ENCODE measurements around the gene EPM2A.

Gene EPM2A

GRCh38 chr6:145670311-145670710 is 65.0 kb downstream of the EPM2A start:
- no peak for DNase-seq

DNA sequence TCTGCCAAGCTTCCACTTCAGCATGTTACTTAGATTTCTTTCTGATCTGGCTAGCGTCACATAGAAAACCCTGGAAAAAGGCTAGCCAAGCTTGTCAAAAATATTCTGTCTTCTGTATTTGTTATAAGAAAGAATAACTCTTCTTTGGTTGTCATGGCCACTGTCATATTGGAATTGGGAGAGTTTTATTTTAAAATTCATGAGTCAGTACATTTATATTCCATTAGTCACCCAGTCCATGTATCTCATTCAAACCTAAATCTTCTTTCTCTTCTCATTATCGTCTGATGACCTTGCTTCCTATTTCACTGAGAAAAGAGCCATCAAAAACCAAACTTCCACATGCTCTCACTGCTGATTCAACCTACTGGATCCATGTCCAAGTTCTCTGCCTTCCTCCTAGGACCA is 65.7 kb downstream of the EPM2A start:
- DNase-seq: no peak

DNA sequence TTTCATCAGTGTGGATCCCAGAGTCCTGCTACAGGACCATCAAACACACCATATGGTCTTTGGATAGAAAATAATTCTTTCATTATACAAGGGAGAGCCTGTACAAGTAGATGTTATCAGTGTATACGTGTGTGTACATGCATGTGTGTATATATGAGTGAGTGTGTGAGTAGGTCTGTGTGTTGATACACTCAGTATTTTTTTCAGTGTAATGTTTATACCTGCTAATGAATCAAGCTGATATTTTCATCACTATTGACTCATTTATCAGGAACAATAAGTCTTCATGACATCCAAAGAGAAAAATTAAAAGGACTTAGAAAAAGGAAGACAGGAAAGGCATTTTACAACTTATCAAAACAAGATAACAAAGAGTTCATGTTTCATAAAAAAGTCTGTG is 66.5 kb downstream of the EPM2A start:
- DNase-seq: no peak

- no peak for DNase-seq
Measured at GRCh38 chr6:145660676-145661075, 74.6 kb downstream of the EPM2A start.

GRCh38 chr6:145656128-145656527 is 79.2 kb downstream of the EPM2A start:
- DNase-seq: no peak

DNA sequence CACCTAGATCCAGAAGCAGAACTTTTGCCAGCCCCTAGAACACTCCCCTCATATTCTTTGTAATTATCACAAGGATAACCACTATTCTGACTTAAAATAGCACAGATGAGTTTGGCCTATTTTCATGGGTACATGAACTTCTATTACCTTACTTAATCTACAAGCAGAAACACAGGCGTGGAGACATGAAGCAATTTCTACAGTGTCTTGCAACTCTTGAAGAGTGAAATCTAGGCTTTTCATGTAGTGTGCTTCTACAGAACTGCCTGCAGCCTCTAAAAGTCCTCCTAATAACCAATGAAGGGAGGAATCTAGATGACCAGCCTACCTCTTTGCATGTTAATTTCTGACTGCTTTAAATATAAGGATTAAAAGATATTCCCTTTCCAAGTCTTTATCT is 82.7 kb downstream of the EPM2A start:
- no peak for DNase-seq

DNA sequence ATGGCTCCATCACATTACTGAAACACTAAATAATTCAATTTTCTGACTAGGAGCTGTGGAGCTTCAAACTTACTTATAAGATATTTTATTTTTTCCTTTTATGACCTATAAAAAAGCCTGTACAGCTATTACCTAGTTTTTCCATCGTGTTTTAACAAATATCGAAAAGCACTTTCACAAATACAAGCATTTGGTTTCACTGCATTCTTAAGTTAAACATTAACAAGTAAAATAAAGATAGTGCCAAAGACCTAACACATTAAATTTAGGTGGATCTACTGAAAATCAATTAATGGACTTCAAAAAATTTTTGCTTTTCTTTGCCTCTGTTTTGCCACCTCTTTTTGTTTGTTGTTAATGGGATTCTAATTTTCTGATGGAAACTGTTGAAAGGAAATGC is 83.3 kb downstream of the EPM2A start:
- DNase-seq: no peak

- no peak for DNase-seq
Measured at GRCh38 chr6:145648149-145648548, 87.2 kb downstream of the EPM2A start.

DNA sequence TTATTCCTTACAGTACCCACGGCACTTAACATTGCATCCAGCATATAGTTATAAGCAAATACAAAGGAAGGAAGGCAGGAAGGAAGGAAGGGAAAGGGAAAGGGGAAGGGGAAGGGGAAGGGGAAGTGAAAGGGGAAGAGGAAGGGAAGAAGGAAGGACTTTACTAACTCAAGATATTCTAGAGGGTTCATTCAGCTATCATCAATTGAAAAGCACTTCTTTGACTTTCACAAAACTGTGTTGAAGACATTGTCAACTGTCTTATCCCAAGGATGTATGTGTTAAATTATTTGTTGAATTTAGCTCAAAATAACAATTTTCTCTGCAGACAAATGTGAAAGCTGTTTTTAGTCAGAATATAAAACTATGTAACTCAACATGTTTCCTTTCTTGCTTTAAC is 87.7 kb downstream of the EPM2A start:
- DNase-seq: no peak

GRCh38 chr6:145643760-145644159 is 91.6 kb downstream of the EPM2A start:
- DNase-seq: no peak

DNA sequence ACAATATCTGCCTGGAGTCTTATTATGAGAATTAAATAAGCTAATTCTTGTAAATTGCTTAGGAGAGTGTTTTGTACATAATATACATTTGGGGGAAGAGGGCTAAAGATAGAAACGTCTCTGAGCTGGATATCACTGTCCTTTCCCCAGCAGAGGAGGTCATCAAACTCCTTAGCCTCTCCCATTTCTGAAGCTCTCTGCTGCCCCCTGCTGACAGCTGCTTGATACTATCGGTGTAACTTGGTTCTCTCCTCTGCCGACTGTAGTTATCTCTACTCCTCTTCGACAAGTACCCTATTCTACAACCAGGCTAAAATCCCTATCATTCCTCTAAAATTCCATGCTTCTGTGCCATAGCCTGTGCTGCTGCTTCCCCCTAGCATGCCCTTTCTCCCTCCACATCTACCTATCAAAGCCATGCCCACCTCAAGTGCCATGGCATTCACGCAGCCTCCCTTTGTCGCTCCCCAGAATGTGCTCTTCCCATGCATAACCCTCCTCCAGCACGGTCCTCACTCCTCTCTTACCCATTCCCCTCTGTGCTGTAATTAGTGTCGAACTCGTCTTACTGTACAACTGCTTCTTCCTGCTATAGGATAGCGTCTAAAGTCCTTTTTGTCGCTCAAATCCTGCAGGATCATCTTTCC is 101.2 kb downstream of the EPM2A start:
- DNase-seq: peak; percentile 75 to 81

DNA sequence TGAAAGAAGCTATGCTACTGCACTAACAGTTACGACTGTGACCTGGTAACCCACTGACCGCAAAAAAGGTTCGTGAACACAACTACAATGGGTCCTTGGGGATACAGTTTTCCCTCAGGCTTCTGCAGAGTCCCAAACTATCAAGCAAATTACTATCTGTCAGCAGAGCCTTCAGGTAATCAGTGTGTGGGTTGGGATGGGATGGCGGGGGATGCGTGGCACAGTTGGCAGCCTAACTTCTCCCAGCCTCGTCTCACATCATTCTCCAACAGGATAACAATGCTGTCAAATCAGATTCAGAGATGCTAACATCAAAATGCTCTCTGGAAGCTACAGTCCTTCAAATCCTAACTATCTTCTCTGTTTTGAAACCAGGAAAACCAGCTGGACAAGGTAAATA is 102.3 kb downstream of the EPM2A start:
- DNase-seq: no peak

DNA sequence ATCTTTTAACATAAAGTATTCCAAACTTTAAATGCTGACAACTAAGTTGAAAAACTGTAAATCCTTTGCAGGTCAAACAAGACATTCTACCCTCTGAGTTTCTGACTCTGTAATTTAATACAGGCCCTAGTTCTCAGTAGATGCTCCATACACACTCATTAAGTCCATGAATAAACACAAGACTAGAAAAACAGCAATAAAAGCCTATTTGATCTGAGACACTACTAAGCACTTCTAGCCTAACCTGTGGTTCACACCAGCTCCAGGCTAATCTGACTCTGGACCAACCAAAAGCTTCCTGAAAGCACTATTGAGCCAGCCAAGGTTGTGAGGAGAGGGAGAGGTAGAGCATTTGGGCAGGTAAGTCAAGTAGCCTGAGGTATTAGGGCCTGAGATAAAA is 103.9 kb downstream of the EPM2A start:
- DNase-seq: no peak

GRCh38 chr6:145630598-145630997 is 104.7 kb downstream of the EPM2A start:
- no peak for DNase-seq

- DNase-seq: no peak
Measured at GRCh38 chr6:145629478-145629877, 105.8 kb downstream of the EPM2A start.

- no peak for DNase-seq
Measured at GRCh38 chr6:145627451-145627850, 107.9 kb downstream of the EPM2A start.

DNA sequence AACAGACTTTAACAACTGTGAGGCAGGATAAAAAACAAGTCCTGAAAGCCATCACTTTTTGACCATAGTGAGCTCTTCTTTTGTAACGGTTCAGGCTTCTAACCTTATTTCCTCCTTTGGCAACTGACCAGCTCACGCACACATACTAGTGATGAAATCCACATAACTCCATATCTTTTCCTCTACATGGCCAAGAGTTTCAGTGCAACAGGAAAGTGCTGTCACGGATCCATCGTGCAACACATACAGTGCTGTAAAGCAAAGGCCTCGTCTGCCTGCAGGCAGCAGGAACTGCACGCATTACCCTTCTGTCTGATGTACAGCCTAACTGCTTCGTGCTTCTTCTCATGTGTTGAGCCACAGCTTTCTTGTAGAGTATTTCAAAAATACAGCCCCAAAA is 108.5 kb downstream of the EPM2A start:
- DNase-seq: no peak

DNA sequence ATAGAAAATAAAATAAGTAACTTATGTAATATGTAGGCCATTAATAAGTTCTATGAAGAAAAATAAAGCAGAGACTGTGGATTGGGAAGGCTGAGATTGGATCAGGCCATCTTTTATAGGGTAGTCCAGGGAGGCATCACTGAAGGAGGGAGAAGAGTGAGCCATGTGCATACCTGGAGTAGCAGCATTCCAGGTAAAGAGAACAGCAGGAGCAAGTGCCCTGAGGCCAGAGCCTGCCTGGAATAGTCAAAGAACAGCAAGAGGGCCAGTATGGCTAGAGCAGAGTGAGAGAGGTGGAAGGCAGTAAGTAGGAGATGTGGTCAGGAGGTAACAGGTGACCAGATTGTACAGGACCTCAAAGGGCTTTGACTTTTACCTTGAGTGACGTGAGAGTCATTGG is 112.1 kb downstream of the EPM2A start:
- no peak for DNase-seq

DNA sequence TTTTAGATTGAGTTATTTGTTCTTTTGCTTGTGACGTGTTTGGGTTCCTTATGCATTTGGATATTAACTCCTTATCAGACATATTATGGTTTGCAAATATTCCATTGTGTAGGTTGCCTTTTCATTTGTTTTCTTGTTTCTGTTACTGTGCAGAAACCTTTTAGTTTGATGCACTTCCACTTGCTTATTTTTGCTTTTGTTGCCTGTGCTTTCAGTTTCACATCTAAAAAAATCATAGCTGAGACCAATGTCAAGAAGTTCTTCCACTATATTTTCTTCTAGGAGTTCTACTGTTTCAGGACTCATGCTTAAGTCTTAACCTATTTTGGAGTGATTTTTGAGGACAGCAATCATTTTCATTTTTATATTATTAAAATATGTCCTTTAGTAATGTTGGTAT is 113.5 kb downstream of the EPM2A start:
- DNase-seq: no peak

DNA sequence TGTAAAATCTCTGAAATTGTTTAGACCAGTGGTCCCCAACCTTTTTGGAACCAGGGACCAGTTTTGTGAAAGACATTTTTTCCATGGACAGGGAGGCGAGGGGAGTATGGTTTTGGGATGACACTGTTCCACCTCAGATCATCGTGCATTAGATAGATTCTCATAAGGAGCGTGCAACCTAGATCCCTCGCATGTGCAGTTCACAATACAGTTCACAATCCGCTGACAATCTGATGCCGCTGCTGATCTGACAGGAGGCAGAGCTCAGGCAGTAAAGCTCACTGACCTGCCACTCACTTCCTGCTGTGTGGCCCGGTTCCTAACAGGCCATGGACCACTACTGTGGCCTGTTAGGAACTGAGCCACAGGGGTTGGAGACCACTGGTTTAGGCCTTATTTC is 115.2 kb downstream of the EPM2A start:
- DNase-seq: no peak

GRCh38 chr6:145609521-145609920 is 125.8 kb downstream of the EPM2A start:
- no peak for DNase-seq

- no peak for DNase-seq
Measured at GRCh38 chr6:145608850-145609249, 126.5 kb downstream of the EPM2A start.

- no peak for DNase-seq
Measured at GRCh38 chr6:145603991-145604390, 131.3 kb downstream of the EPM2A start.

DNA sequence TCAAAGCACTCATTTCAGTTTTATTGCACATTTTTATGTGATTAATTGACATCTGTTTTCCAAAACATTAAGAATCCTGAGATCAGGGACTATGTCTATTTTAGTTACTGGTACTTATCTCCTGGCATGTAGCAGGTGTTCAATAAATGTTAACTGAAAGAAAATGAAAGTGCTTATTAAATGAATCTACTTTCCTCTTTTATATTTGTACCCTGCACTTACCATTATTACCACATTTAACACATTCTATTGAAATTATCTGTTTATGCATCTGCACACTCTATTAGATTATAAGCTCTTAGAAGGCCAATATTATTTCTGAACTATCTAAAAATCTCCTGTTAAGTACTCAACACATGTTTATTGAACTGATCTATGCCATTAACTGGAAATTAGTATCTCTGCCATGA is 131.9 kb downstream of the EPM2A start:
- DNase-seq: no peak

DNA sequence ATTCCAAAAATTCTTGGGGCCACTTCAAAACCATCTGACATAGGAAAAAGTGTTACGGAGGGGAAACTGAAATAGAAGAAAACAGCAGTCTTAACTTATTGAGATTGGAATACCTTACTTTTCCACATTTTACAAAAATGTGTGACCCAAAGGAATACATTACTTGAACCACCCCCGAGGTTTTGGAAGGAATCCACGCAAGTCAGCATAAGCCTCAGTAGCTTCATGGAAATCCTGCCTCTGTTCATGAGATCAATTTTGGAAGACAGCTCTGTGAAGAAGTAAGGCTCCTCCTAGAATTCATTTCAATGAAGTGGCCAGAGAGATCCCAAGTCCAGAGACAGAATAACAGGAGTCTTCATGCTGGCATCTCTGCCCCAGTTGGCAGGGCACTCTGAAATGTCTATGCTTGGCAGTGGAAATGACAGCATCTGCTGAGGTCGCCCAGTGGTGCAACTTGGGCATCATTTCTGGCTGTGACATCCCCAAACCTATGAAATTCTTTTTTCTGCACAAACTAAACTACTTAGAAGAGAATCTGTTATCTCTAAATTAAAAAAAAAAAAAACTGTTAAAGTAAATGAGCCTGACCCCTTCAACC is 132.5 kb downstream of the EPM2A start:
- DNase-seq: no peak

All from inflammatory macrophage (primary cell).